ENCODE data around the gene MLPH.

GRCh38 chr2:237599465-237600110, 112.5 kb downstream of the MLPH start:
- TF ChIP-seq, protein P1, sequence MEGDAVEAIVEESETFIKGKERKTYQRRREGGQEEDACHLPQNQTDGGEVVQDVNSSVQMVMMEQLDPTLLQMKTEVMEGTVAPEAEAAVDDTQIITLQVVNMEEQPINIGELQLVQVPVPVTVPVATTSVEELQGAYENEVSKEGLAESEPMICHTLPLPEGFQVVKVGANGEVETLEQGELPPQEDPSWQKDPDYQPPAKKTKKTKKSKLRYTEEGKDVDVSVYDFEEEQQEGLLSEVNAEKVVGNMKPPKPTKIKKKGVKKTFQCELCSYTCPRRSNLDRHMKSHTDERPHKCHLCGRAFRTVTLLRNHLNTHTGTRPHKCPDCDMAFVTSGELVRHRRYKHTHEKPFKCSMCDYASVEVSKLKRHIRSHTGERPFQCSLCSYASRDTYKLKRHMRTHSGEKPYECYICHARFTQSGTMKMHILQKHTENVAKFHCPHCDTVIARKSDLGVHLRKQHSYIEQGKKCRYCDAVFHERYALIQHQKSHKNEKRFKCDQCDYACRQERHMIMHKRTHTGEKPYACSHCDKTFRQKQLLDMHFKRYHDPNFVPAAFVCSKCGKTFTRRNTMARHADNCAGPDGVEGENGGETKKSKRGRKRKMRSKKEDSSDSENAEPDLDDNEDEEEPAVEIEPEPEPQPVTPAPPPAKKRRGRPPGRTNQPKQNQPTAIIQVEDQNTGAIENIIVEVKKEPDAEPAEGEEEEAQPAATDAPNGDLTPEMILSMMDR (IDR thresholded peaks at IDR 0.05; ENCODE audit: low read depth, low read length, missing input control), result no peak
- TF ChIP-seq JUND (IDR thresholded peaks at IDR 0.05) (no peak), REST (IDR thresholded peaks at IDR 0.05) (no peak), TAF1 (conservative IDR thresholded peaks at IDR 0.05) (no peak), RXRA (IDR thresholded peaks at IDR 0.05) (no peak), RAD21 (IDR thresholded peaks at IDR 0.05) (no peak), YY1 (IDR thresholded peaks at IDR 0.05) (no peak), EGR1 (IDR thresholded peaks at IDR 0.05; ENCODE audit: low read depth in 2 of 2) (no peak), GABPA (IDR thresholded peaks at IDR 0.05 in 1 of 2, conservative IDR thresholded peaks at IDR 0.05 in 1 of 2) (no peak), ZBTB33 (IDR thresholded peaks at IDR 0.05) (no peak)
- TF ChIP-seq, protein P2, sequence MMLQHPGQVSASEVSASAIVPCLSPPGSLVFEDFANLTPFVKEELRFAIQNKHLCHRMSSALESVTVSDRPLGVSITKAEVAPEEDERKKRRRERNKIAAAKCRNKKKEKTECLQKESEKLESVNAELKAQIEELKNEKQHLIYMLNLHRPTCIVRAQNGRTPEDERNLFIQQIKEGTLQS (IDR thresholded peaks at IDR 0.05), result no peak
